ENCODE results near the gene RAB20.
"Not testable (repeated sequence)": the region's sequence is repeated elsewhere in the genome, so short reads cannot be mapped to it uniquely, and the experiment has no call there.

RAB20 gene

GRCh38 chr13:110554946-110555345, 6.6 kb downstream of the RAB20 start:
- DNase-seq (ENCODE audit: low read depth), result no peak

GRCh38 chr13:110554227-110554836, 7.2 kb downstream of the RAB20 start:
- no peak for DNase-seq (ENCODE audit: low read depth)

GRCh38 chr13:110553417-110553816, 8.1 kb downstream of the RAB20 start:
- DNase-seq (ENCODE audit: low read depth), result no peak

GRCh38 chr13:110552767-110553166, 8.8 kb downstream of the RAB20 start:
- DNase-seq (ENCODE audit: low read depth), result no peak

- no peak for DNase-seq (ENCODE audit: low read depth)
Measured at GRCh38 chr13:110551284-110551683, 10.2 kb downstream of the RAB20 start.

GRCh38 chr13:110549795-110550160, 11.7 kb downstream of the RAB20 start:
- no peak for DNase-seq (ENCODE audit: low read depth)

- DNase-seq (ENCODE audit: low read depth), result no peak
Measured at GRCh38 chr13:110548891-110549794, 12.4 kb downstream of the RAB20 start.

- DNase-seq (ENCODE audit: low read depth), result no peak
Measured at GRCh38 chr13:110546926-110547325, 14.6 kb downstream of the RAB20 start.

- no peak for DNase-seq (ENCODE audit: low read depth)
Measured at GRCh38 chr13:110546378-110546777, 15.1 kb downstream of the RAB20 start.

GRCh38 chr13:110542169-110542796, 19.2 kb downstream of the RAB20 start:
- no peak for DNase-seq (ENCODE audit: low read depth)

- no peak for DNase-seq (ENCODE audit: low read depth)
Measured at GRCh38 chr13:110541526-110541920, 20.0 kb downstream of the RAB20 start.

- no peak for DNase-seq (ENCODE audit: low read depth)
Measured at GRCh38 chr13:110540871-110541525, 20.5 kb downstream of the RAB20 start.

GRCh38 chr13:110539894-110540293, 21.6 kb downstream of the RAB20 start:
- no peak for DNase-seq (ENCODE audit: low read depth)

- DNase-seq (ENCODE audit: low read depth), result no peak
Measured at GRCh38 chr13:110538632-110539031, 22.9 kb downstream of the RAB20 start.

GRCh38 chr13:110536006-110536693, 25.4 kb downstream of the RAB20 start:
- DNase-seq (ENCODE audit: low read depth), result no peak

GRCh38 chr13:110535526-110535925, 26.0 kb downstream of the RAB20 start:
- no peak for DNase-seq (ENCODE audit: low read depth)

- no peak for DNase-seq (ENCODE audit: low read depth)
Measured at GRCh38 chr13:110533771-110534670, 27.5 kb downstream of the RAB20 start.

- DNase-seq (ENCODE audit: low read depth), result not testable (repeated sequence)
Measured at GRCh38 chr13:110532258-110532657, 29.3 kb downstream of the RAB20 start.

GRCh38 chr13:110531671-110532083, 29.8 kb downstream of the RAB20 start:
- DNase-seq (ENCODE audit: low read depth), result no peak

GRCh38 chr13:110531100-110531499, 30.4 kb downstream of the RAB20 start:
- no peak for DNase-seq (ENCODE audit: low read depth)
